RWPE2 (cell line): Measurements from ENCODE around the gene ATP13A5.

Experiments used
- ATAC-seq: fragments of 200-7000 bp; cut with Tn5 transposase; 3 replicates; pipeline ENCODE4 v1.9.1; 2021; ENCODE audit warnings: low read depth
- DNase-seq: peaks from one replicate; pipeline ENCODE4 v3.0.0-alpha.2; 2020; ENCODE audit warnings: low spot score
- H3K27ac ChIP-seq: fragments of 450-650 bp; 2 replicates; pipeline ENCODE4 v1.5.1; 2017; ENCODE audit warnings: mild to moderate bottlenecking; ENCODE audit not compliant: poor library complexity, severe bottlenecking
- H3K27me3 ChIP-seq: fragments of 250-450 bp; sonication (Bioruptor Pico); 2 replicates; pipeline ENCODE4 v1.5.1; 2021; ENCODE audit warnings: mild to moderate bottlenecking, moderate library complexity; ENCODE audit not compliant: insufficient read depth, poor library complexity, severe bottlenecking
- H3K36me3 ChIP-seq: fragments of 250-450 bp; sonication (Bioruptor Pico); 2 replicates; pipeline ENCODE4 v1.5.1; 2020; ENCODE audit warnings: low read depth, mild to moderate bottlenecking, moderate library complexity
- H3K4me1 ChIP-seq: fragments of 250-450 bp; sonication (Bioruptor Pico); 2 replicates; pipeline ENCODE4 v1.5.1; 2021; ENCODE audit warnings: mild to moderate bottlenecking, moderate library complexity; ENCODE audit not compliant: insufficient read depth, poor library complexity, severe bottlenecking
- H3K4me3 ChIP-seq: fragments of 250-450 bp; sonication (Bioruptor Pico); 2 replicates; pipeline ENCODE4 v1.5.1; 2021; ENCODE audit warnings: mild to moderate bottlenecking, moderate library complexity; ENCODE audit not compliant: severe bottlenecking
- H3K9me3 ChIP-seq: fragments of 250-450 bp; sonication (Bioruptor Pico); 2 replicates; pipeline ENCODE4 v1.5.1; 2021; ENCODE audit warnings: mild to moderate bottlenecking, moderate library complexity; ENCODE audit not compliant: severe bottlenecking
- TF ChIP-seq, protein P1 (sequence below): fragments of 450-650 bp; IDR thresholded peaks from one replicate; pipeline ENCODE4 v1.5.1; 2017; ENCODE audit warnings: mild to moderate bottlenecking, moderate library complexity; ENCODE audit not compliant: poor library complexity, severe bottlenecking

Gene ATP13A5

GRCh38 chr3:193240850-193241706, 137.5 kb downstream of the ATP13A5 start, which contains the start of gene PLAAT1:
Gene PLAAT1 (plus strand): TSS chr3:193241222. CDS start chr3:193255651, 14,429 bp downstream.
- H3K27me3 ChIP-seq: peaks cover 5% of the 10 kb centered on the region
- H3K36me3 ChIP-seq: no peaks in the 10 kb centered on the region
- ATAC-seq (peak; percentile 81), DNase-seq (peak; percentile 62)
- no peaks in the 10 kb centered on the region for H3K9me3 ChIP-seq
- TF ChIP-seq, protein P1, sequence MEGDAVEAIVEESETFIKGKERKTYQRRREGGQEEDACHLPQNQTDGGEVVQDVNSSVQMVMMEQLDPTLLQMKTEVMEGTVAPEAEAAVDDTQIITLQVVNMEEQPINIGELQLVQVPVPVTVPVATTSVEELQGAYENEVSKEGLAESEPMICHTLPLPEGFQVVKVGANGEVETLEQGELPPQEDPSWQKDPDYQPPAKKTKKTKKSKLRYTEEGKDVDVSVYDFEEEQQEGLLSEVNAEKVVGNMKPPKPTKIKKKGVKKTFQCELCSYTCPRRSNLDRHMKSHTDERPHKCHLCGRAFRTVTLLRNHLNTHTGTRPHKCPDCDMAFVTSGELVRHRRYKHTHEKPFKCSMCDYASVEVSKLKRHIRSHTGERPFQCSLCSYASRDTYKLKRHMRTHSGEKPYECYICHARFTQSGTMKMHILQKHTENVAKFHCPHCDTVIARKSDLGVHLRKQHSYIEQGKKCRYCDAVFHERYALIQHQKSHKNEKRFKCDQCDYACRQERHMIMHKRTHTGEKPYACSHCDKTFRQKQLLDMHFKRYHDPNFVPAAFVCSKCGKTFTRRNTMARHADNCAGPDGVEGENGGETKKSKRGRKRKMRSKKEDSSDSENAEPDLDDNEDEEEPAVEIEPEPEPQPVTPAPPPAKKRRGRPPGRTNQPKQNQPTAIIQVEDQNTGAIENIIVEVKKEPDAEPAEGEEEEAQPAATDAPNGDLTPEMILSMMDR: no peak
- H3K27ac ChIP-seq: no peak within 1 kb of the TSS
- H3K4me1 ChIP-seq: no peaks in the 10 kb centered on the region
- H3K4me3 ChIP-seq: peak within 1 kb of the TSS; percentile 33

DNA sequence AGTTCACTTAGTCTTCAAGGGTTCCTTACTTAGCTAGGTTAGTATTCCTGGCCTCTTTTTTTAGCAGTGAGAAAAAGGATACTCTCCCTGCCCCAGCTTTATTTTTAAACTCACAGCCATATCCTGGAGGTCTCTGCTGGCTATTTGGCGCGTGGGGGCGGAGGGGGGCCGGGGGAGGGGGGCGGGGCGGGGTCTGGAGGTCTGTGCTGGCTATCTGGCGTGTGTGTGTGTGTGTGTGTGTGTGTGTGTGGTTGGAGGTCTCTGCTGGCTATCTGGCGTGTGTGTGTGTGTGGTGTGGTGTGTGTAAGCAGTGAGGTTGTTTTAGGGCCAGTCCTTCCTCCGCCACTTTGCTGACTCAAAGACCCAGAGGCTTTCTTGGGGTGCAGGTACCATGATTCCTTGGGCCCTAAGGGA, 138.1 kb downstream of the ATP13A5 start:
- DNase-seq (no peak), ATAC-seq (no peak)
- Histone ChIP-seq H3K4me3 (peak overlapping the region; percentile 33), H3K9me3 (no peaks in the 10 kb centered on the region), H3K36me3 (no peaks in the 10 kb centered on the region), H3K27ac (no peak overlapping the region), H3K27me3 (peaks cover 5% of the 10 kb centered on the region), H3K4me1 (no peaks in the 10 kb centered on the region)
- TF ChIP-seq, protein P1: no peak

GRCh38 chr3:193237030-193237429, 141.5 kb downstream of the ATP13A5 start:
- TF ChIP-seq, protein P1: no peak
- Histone ChIP-seq H3K27ac (no peak overlapping the region), H3K4me3 (no peak overlapping the region), H3K36me3 (no peaks in the 10 kb centered on the region), H3K27me3 (peaks cover 5% of the 10 kb centered on the region), H3K9me3 (no peaks in the 10 kb centered on the region), H3K4me1 (no peaks in the 10 kb centered on the region)
- DNase-seq (no peak), ATAC-seq (no peak)

GRCh38 chr3:193236599-193236998, 142.0 kb downstream of the ATP13A5 start:
- Histone ChIP-seq H3K4me3 (no peak overlapping the region), H3K27me3 (peaks cover 4% of the 10 kb centered on the region), H3K4me1 (no peaks in the 10 kb centered on the region), H3K9me3 (no peaks in the 10 kb centered on the region), H3K36me3 (no peaks in the 10 kb centered on the region), H3K27ac (no peak overlapping the region)
- TF ChIP-seq, protein P1: no peak
- DNase-seq (no peak), ATAC-seq (no peak)

DNA sequence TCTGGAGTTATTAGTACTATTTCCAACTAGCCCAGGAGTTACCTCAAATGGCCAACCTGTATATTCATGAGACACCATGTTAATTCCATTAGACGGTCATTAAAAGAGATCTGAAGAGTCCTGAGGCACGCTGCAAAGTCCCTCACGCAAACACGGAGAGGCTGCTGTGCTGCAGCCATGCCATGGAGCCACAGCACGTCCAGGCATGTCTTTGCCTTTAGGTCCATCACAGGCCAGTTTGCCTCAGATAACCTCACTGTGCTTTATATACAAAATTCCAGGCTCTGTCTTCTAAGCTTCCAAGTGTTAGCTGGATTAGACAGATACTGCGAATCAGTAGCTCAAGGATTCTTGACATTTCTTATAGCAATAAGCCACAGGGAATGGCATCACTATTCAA, 147.4 kb downstream of the ATP13A5 start:
- DNase-seq (no peak), ATAC-seq (peak; percentile 59)
- no peaks in the 10 kb centered on the region for H3K27me3 ChIP-seq
- no peak overlapping the region for H3K4me3 ChIP-seq
- no peaks in the 10 kb centered on the region for H3K36me3 ChIP-seq
- TF ChIP-seq, protein P1: no peak
- no peak overlapping the region for H3K27ac ChIP-seq
- H3K4me1 ChIP-seq: peaks cover 6% of the 10 kb centered on the region
- no peaks in the 10 kb centered on the region for H3K9me3 ChIP-seq
